ENCODE data around the gene KISS1R. TPM values are rescaled to one million over a fixed set of nuclear protein-coding genes. Genes with fewer than 3 reads are reported as not detected.

The KISS1R gene
- total and polyA plus RNA-seq, 2 of the 4 experiments (the other 2 are of a cell fraction): not detected

GRCh38 chr19:932648-933552 is 15.8 kb downstream of the KISS1R start:
- Histone ChIP-seq H3K4me3 (ENCODE audit: insufficient read depth, low read depth, low read length) (peak overlapping the region; percentile 19; the same call in 1 of the 2 replicates), H3K27ac (ENCODE audit: insufficient read depth, low read length) (peak overlapping the region; percentile 98), H3K4me1 (ENCODE audit: control insufficient read depth, insufficient read depth, low read length) (peaks cover 33% of the 10 kb centered on the region), H4K91ac (ENCODE audit: insufficient read depth, low read depth, low read length) (peak overlapping the region; percentile 98), H3K4ac (ENCODE audit: low read depth, low read length) (peak overlapping the region; percentile 99), H3K36me3 (ENCODE audit: control insufficient read depth, insufficient read depth, low read length) (peaks cover 52% of the 10 kb centered on the region), H2AK9ac (replicated peaks; ENCODE audit: low read depth, low read length, poor library complexity) (peak overlapping the region; percentile 99), H2BK5ac (ENCODE audit: low read depth, low read length, poor library complexity, severe bottlenecking) (peak overlapping the region; percentile 98), H2BK20ac (ENCODE audit: low read depth, low read length) (peak overlapping the region; percentile 89), H3K56ac (ENCODE audit: extremely low read depth, insufficient read depth, low read length) (peak overlapping the region; percentile 64), H4K8ac (ENCODE audit: low read depth in 2 of 2, low read length in 2 of 2) (peak overlapping the region; percentile 94 to 98), H4K20me1 (ENCODE audit: insufficient read depth, low read length) (peaks cover 30% of the 10 kb centered on the region), H3K9ac (ENCODE audit: low read depth, low read length) (peak overlapping the region; percentile 67), H2AFZ (replicated peaks; ENCODE audit: low read length, poor library complexity) (peak overlapping the region; percentile 84), H3K27me3 (ENCODE audit: control insufficient read depth, insufficient read depth, low read length) (no peaks in the 10 kb centered on the region), H3K18ac (ENCODE audit: low read depth, low read length) (peak overlapping the region; percentile 33), H4K5ac (ENCODE audit: low read depth, low read length) (peak overlapping the region; percentile 90), H2BK15ac (ENCODE audit: low read depth, low read length) (peak overlapping the region; percentile 65; the same call in 1 of the 3 replicates), H3K14ac (replicated peaks; ENCODE audit: low read depth, low read length) (peak overlapping the region; percentile 89), H2AK5ac (ENCODE audit: low read depth, low read length) (peak overlapping the region; percentile 99), H3K4me2 (ENCODE audit: low read depth, low read length) (peak overlapping the region; percentile 48), H2BK120ac (ENCODE audit: low read depth, low read length) (peak overlapping the region; percentile 97), H3K9me3 (ENCODE audit: control insufficient read depth, insufficient read depth, low read length) (no peaks in the 10 kb centered on the region), H3K79me1 (ENCODE audit: low read depth in 1 of 2, low read length in 2 of 2) (peaks cover 19 to 60% of the 10 kb centered on the region in 2 experiments), H3K9me1 (ENCODE audit: insufficient read depth, low read length) (peaks cover 5% of the 10 kb centered on the region; the same call in 1 of the 2 replicates), H3K23ac (ENCODE audit: low read depth, low read length) (peak overlapping the region; percentile 87)
- DNase-seq (peak; percentile 94), ATAC-seq (ENCODE audit: low read depth) (peak; percentile 95)
- dilution Hi-C loops (cut with HindIII; ENCODE audit: low sequenced_read_pairs, unreplicated experiment) (no loop called here), intact Hi-C loops (cut with micrococcal nuclease) (loop anchor here (2.0 kb wide), 1 partner anchor 30 kb away; no protein-coding TSS in a partner anchor), in situ Hi-C loops (cut with MboI; ENCODE audit: low sequenced_read_pairs) (no loop called here)
- BruUV-seq (replicated peaks): no TSS peak
- ChIA-PET POLR2A (ENCODE audit: unreplicated experiment) (interaction anchor here (0.6 to 0.9 kb wide), 3 partner anchors 23 to 270 kb away, joined by 3 to 4 read pairs (median 3); no protein-coding TSS in a partner anchor), CTCF (no interaction called here)
- WGBS, 2 experiments (ENCODE audit: extremely low coverage in 2 of 2, insufficient read length in 1 of 2): 13% methylated on average over 24 of the region's 54 CpGs; no CpG with 5 or more reads in 1 of the 2 experiments
- TF ChIP-seq USF2 (IDR thresholded peaks at IDR 0.05; ENCODE audit: low read depth, low read length) (no peak), RCOR1 (IDR thresholded peaks at IDR 0.05; ENCODE audit: insufficient replicate concordance, low read length) (peak; percentile 83), RFX5 (IDR thresholded peaks at IDR 0.05; ENCODE audit: low read depth, low read length) (no peak), CEBPB (IDR thresholded peaks at IDR 0.05; ENCODE audit: low read depth, low read length) (no peak), MAFK (IDR thresholded peaks at IDR 0.05; ENCODE audit: low read depth, low read length) (no peak), MAZ (IDR thresholded peaks at IDR 0.05; ENCODE audit: borderline replicate concordance, low read depth, low read length) (peak; percentile 85; the same call in 1 of the 2 replicates), BHLHE40 (IDR thresholded peaks at IDR 0.05; ENCODE audit: low read depth, low read length) (peak; percentile 47; the same call in 1 of the 2 replicates), CHD1 (IDR thresholded peaks at IDR 0.05; ENCODE audit: low read depth, low read length) (no peak), MXI1 (IDR thresholded peaks at IDR 0.05; ENCODE audit: borderline replicate concordance, low read depth, low read length) (peak; percentile 77; the same call in 1 of the 2 replicates), FOS (IDR thresholded peaks at IDR 0.05; ENCODE audit: low read depth, low read length) (no peak)
- TF ChIP-seq, protein P1, sequence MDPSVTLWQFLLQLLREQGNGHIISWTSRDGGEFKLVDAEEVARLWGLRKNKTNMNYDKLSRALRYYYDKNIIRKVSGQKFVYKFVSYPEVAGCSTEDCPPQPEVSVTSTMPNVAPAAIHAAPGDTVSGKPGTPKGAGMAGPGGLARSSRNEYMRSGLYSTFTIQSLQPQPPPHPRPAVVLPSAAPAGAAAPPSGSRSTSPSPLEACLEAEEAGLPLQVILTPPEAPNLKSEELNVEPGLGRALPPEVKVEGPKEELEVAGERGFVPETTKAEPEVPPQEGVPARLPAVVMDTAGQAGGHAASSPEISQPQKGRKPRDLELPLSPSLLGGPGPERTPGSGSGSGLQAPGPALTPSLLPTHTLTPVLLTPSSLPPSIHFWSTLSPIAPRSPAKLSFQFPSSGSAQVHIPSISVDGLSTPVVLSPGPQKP (IDR thresholded peaks at IDR 0.05; ENCODE audit: borderline replicate concordance, low read depth, low read length): no peak
- TF ChIP-seq, protein P2, sequence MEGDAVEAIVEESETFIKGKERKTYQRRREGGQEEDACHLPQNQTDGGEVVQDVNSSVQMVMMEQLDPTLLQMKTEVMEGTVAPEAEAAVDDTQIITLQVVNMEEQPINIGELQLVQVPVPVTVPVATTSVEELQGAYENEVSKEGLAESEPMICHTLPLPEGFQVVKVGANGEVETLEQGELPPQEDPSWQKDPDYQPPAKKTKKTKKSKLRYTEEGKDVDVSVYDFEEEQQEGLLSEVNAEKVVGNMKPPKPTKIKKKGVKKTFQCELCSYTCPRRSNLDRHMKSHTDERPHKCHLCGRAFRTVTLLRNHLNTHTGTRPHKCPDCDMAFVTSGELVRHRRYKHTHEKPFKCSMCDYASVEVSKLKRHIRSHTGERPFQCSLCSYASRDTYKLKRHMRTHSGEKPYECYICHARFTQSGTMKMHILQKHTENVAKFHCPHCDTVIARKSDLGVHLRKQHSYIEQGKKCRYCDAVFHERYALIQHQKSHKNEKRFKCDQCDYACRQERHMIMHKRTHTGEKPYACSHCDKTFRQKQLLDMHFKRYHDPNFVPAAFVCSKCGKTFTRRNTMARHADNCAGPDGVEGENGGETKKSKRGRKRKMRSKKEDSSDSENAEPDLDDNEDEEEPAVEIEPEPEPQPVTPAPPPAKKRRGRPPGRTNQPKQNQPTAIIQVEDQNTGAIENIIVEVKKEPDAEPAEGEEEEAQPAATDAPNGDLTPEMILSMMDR (conservative IDR thresholded peaks at IDR 0.05; ENCODE audit: low read depth, low read length): peak; percentile 38

Data from IMR-90 (cell line).